ENCODE measurements around the gene DGCR6L.
"Not testable (repeated sequence)": the region's sequence is repeated elsewhere in the genome, so short reads cannot be mapped to it uniquely, and the experiment has no call there.

Gene DGCR6L

DNA sequence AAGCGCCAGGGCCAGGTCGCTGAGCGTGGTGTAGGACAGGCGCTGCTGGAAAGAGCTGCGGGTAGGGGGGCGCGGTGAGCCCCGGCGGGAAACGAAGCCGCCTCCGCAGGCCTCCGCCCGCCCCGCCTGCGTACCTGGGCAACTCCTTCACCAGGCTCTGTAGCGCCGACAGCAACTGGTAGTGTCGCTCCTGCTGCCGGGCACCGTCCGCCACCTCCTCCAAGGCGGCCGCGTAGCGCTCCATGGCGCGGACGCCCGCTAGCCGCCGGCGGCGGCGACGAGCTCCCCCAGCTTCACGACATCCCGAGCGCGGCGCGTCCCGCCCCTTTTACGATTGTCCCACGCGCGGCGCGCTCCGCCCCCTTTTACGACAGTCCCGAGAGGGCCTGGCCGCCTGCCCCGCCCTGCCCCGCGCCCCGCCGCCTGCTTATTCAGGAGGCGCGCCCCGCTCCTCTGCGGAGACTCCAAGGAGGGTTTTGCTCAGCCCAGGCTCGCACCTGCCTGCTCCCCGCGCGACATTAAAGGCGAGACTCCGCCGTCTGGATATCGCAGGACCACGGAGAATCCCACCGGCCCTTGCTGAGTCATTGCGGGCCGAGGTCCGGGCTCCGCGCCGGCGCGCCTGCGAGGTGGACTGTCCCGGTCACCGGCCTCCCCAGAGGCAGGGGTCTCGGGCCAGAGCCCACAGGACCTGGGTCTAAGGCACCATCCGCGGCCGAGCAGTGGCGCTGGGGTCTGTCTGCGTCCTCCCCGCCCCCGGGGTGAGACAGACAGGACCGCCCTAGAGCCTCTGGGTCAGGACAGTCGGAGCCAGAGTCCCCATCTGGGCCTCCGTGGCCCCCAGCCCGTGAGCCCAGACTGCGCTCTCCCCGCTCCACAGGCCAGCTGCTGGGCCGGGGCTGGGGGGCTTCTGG, at the start of gene DGCR6L:
Gene DGCR6L (minus strand): TSS at position 316 of the 914 bp plus-strand sequence. CDS start 72 bp downstream, at position 244.
- TF ChIP-seq, protein P1, sequence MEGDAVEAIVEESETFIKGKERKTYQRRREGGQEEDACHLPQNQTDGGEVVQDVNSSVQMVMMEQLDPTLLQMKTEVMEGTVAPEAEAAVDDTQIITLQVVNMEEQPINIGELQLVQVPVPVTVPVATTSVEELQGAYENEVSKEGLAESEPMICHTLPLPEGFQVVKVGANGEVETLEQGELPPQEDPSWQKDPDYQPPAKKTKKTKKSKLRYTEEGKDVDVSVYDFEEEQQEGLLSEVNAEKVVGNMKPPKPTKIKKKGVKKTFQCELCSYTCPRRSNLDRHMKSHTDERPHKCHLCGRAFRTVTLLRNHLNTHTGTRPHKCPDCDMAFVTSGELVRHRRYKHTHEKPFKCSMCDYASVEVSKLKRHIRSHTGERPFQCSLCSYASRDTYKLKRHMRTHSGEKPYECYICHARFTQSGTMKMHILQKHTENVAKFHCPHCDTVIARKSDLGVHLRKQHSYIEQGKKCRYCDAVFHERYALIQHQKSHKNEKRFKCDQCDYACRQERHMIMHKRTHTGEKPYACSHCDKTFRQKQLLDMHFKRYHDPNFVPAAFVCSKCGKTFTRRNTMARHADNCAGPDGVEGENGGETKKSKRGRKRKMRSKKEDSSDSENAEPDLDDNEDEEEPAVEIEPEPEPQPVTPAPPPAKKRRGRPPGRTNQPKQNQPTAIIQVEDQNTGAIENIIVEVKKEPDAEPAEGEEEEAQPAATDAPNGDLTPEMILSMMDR (IDR thresholded peaks at IDR 0.05; ENCODE audit: low read depth, low read length, missing control alignments), result no peak
- DNase-seq (ENCODE audit: low read depth), result peak; percentile 88
- H3K4me3 ChIP-seq (ENCODE audit: low read depth, low read length), result peak within 1 kb of the TSS; percentile 98

DNA sequence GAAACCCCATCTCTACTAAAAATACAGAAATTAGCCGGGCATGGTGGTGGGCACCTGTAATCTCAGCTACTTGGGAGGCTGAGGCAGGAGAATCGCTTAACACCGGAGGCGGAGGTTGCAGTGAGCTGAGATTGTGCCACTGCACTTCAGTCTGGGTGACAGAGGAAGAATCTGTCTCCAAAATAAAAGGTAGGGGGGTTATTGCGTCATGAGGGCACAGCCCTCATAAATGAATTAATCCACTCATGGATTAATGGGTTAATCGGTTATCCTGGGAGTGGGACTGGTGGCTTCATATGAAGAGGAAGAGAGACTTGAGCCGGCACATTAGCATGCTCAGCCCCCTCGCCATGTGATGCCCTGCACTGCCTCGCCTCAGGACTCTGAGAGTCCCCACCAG, 49.0 kb upstream of the DGCR6L start:
- DNase-seq (ENCODE audit: low read depth); H3K4me3 ChIP-seq (ENCODE audit: low read depth, low read length): not testable (repeated sequence)

DNA sequence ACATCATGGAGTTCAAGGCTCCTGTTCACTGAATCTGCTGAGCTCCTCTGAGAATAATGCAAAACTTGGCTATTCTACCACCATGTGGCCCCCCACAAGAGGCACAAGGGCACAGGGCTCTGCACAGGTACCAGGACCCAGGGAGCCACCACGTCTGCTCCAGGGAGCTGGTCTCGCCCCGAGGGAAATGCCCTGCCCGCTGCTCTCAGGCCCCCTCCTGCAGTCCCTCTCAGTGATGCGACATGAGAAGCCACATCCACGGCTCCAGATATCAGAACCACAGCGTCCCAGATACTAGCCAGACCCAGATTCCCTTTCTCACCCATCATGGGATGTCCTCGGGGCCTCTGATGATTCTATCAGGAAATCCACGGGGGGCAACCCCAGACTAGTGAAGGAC, 47.0 kb upstream of the DGCR6L start:
- not testable (repeated sequence) for H3K4me3 ChIP-seq (ENCODE audit: low read depth, low read length); DNase-seq (ENCODE audit: low read depth)

DNA sequence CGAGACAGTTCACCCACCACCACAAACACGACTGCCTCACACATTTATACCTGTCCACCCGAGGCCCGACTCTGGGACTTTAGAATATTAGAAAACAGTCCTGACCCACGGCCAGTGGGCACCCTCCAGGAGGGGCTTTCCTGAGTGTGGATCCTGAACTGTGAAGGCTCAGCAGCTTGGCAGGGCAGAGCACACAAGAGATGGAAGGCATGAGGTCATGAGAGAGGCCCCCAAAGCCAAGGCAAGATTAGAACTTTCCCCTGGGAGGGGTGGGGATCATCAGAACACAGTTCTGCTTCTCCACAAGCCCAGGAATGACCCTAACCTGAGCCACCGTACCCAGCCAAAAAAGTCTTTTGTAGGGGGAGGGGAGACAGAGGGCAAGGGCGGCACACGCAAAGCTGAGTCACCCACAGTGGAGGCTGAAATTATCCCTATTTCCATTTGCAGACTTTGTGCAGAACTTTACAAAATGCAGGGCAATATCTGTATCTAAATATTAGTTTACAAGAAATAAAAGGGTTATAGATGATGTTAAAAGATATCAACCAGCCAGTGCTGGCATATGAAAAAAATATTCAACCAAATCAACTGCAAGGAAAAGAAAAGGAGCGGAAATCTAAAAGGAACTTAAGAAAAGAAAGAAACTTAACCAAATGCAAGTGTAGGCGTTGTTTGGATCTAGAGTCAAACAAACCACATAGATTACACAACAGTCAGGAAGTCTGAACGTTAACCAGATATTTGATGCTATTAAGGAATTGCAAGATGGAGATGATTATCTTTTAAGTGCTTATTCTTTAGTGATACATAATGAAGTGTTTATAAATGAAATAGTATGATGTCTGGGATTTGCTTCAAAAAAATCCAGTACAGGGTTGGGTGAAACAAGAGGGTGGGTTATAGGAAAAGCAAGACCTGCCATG, 44.7 kb upstream of the DGCR6L start:
- DNase-seq (ENCODE audit: low read depth); H3K4me3 ChIP-seq (ENCODE audit: low read depth, low read length): not testable (repeated sequence)

DNA sequence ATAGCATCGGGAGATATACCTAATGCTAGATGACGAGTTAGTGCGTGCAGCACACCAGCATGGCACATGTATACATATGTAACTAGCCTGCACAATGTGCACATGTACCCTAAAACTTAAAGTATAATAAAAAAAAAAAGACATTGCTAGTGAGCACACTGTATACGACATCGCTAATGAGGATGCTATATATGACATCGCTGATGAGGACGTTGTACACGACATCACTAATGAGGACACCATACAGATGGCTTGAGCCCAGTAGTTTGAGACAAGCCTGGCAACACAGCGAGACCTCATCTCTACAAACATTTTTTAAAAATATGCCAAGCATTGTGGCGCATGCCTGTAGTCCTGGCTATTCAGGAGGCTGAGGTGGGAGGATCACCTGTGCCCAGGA, 42.5 kb upstream of the DGCR6L start:
- DNase-seq (ENCODE audit: low read depth); H3K4me3 ChIP-seq (ENCODE audit: low read depth, low read length): not testable (repeated sequence)

DNA sequence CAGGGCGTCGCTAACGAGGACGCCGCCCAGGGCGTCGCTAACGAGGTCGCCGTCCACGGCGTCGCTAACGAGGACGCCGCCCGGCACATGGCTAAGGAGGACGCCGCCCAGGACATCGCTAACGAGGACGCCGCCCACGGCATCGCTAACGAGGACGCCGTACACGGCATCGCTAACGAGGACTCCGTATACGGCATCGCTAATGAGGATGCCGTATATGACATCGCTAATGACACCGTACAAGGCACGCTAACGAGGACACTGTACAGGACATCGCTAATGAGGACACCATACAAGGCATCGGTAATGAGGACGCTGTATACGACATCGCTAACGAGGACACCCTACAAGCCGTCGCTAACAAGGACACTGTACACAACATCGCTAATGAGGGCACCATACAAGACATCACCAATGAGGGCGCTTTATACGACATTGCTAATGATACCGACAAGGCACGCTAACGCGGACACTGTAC, 41.9 kb upstream of the DGCR6L start:
- H3K4me3 ChIP-seq (ENCODE audit: low read depth, low read length); DNase-seq (ENCODE audit: low read depth): not testable (repeated sequence)

DNA sequence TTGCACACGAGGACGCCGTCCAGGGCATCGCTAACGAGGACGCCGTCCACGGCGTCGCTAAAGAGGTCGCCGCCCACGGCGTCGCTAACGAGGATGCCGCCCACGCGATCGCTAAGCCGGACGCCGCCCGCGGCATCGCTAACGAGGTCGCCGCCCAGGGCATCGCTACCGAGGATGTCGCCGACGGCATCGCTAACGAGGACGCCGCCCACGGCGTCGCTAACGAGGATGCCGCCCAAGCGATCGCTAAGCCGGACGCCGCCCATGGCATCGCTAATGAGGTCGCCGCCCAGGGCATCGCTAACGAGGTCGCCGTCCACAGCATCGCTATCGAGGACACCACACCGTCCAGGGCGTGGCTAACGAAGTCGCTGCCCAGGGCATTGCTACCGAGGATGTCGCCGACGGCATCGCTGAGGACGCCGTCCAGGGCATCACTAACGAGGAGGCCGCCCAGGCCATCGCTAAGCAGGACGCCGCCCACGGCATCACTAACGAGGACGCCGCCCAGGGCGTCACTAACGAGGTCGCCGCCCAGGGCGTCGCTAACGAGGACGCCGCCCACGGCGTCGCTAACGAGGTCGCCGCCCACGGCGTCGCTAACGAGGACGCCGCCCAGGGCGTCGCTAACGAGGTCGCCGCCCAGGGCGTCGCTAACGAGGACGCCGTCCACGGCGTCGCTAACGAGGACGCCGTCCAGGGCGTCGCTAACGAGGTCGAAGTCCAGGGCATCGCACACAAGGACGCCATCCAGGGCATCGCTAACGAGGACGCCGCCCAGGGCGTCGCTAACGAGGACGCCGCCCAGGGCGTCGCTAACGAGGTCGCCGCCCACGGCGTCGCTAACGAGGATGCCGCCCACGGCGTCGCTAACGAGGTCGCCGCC, 41.2 kb upstream of the DGCR6L start:
- DNase-seq (ENCODE audit: low read depth); H3K4me3 ChIP-seq (ENCODE audit: low read depth, low read length): not testable (repeated sequence)

DNA sequence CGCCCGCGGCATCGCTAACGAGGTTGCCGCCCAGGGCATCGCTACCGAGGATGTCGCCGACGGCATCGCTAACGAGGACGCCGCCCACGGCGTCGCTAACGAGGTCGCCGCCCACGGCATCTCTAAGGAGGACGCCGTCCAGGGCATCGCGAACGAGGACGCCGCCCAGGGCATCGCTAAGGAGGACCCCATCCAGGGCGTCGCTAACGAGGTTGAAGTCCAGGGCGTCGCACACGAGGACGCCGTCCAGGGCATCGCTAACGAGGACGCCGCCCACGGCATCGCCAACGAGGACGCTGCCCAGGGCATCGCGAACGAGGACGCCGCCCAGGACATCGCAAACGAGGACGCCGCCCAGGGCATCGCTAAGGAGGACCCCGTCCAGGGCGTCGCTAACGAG, 40.4 kb upstream of the DGCR6L start:
- H3K4me3 ChIP-seq (ENCODE audit: low read depth, low read length); DNase-seq (ENCODE audit: low read depth): not testable (repeated sequence)

DNA sequence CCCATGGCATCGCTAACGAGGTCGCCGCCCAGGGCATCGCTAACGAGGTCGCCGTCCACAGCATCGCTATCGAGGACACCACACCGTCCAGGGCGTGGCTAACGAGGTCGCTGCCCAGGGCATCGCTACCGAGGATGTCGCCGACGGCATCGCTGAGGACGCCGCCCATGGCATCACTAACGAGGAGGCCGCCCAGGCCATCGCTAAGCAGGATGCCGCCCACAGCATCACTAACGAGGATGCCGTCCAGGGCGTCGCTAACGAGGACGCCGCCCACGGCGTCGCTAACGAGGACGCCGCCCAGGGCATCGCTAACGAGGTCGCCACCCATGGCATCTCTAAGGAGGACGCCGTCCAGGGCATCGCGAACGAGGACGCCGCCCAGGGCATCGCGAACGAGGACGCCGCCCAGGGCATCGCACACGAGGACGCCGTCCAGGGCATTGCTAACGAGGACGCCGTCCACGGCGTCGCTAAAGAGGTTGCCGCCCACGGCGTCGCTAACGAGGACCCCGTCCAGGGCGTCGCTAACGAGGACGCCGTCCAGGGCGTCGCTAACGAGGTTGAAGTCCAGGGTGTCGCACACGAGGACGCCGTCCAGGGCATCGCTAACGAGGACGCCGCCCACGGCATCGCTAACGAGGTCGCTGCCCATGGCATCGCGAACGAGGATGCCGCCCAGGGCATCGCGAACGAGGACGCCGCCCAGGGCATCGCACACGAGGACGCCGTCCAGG, 38.8 kb upstream of the DGCR6L start:
- not testable (repeated sequence) for DNase-seq (ENCODE audit: low read depth); H3K4me3 ChIP-seq (ENCODE audit: low read depth, low read length)

DNA sequence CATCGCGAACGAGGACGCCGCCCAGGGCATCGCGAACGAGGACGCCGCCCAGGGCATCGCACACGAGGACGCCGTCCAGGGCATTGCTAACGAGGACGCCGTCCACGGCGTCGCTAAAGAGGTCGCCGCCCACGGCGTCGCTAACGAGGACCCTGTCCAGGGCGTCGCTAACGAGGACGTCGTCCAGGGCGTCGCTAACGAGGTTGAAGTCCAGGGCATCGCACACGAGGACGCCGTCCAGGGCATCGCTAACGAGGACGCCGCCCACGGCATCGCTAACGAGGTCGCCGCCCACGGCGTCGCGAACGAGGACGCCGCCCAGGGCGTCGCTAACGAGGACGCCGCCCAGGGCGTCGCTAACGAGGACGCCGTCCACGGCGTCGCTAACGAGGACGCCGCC, 38.1 kb upstream of the DGCR6L start:
- not testable (repeated sequence) for DNase-seq (ENCODE audit: low read depth); H3K4me3 ChIP-seq (ENCODE audit: low read depth, low read length)

DNA sequence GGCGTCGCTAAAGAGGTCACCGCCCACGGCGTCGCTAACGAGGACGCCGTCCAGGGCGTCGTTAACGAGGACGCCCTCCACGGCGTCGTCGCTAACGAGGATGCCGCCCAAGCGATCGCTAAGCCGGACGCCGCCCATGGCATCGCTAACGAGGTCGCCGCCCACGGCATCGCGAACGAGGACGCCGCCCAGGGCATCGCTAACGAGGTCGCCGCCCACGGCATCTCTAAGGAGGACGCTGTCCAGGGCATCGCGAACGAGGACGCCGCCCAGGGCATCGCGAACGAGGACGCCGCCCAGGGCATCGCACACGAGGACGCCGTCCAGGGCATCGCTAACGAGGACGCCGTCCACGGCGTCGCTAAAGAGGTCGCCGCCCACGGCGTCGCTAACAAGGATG, 37.0 kb upstream of the DGCR6L start:
- not testable (repeated sequence) for DNase-seq (ENCODE audit: low read depth); H3K4me3 ChIP-seq (ENCODE audit: low read depth, low read length)

DNA sequence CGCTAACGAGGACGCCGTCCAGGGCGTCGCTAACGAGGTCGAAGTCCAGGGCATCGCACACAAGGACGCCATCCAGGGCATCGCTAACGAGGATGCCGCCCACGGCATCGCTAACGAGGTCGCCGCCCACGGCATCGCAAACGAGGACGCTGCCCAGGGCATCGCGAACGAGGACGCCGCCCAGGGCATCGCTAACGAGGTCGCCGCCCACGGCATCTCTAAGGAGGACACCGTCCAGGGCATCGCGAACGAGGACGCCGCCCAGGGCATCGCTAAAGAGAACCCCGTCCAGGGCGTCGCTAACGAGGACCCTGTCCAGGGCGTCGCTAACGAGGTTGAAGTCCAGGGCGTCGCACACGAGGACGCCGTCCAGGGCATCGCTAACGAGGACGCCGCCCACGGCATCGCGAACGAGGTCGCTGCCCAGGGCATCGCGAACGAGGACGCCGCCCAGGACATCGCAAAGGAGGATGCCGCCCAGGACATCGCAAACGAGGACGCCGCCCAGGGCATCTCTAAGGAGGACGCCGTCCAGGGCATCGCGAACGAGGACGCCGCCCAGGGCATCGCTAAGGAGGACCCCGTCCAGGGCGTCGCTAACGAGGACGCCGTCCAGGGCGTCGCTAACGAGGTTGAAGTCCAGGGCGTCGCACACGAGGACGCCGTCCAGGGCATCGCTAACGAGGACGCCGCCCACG, 36.2 kb upstream of the DGCR6L start:
- H3K4me3 ChIP-seq (ENCODE audit: low read depth, low read length); DNase-seq (ENCODE audit: low read depth): not testable (repeated sequence)
